ENCODE measurements around the gene RAD17.
A peak's percentile ranks its signal among the peaks of the same experiment; 100 is the strongest.
"Not testable (repeated sequence)": the region's sequence is repeated elsewhere in the genome, so short reads cannot be mapped to it uniquely, and the experiment has no call there.

RAD17 gene

GRCh38 chr5:69404659-69405330 lies 35.2 kb downstream of the RAD17 start:
- DNase-seq = no peak

DNA sequence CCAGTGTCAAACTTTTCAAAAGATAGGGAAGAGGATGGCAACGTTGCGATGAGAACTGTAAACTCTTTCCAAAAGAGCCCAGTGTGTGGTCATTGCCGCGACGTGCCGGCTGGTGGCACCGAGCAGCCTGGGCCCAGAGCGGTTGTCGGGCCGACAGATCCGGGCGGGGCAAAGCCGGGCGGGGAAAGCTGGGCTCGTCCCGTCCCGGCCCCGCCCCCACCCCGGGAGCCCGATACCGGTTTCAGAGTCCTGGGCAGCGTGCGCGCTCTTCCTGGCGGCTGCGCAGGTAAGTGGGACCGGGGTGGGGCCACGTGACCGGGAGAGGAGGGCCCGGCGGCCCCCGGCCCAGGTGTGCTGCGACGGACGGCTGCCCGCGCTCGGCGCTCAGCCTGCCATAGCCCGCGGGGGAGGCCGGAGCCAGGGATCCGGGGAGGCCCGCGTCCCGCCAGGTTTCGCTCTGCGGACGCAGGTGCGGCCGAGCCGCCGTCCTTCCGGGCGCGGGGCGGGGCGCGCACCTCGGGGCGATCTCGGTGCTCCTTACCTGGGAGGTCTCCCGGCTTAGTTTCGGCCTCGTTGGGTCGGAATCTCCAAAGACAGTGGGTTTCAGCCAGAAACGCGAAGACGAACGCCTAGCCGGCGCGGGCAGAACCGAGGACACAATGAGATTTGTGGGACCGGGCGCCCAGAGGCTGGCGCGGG lies 45.4 kb downstream of the RAD17 start, which contains the start of gene MARVELD2:
Gene MARVELD2 (plus strand): TSS at position 232 of the 699 bp plus-strand sequence. CDS start 4,270 bp downstream, outside the sequence.
- DNase-seq = peak; percentile 66

- peak; percentile 41 for DNase-seq
These were observed 46.0 kb downstream of the RAD17 start for GRCh38 chr5:69415584-69415958.

DNA sequence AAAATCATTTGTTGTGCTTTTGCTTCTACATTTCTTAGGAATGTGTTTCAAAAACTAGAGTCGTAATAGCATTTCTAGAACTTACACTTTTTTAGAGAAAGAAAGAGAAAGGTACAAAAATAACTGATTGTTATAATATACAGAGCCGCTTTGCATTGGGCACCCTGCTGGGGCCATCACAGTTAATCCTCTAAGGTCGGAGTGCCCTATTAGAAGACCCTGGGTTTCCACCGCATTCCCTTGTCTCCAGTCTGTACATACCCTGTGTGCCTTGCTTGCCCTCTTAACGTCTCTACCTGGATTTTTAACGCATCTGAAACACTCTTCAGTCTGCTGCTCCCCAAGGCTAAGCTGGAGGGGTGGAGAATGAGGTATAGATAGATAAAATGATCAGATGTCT lies 46.6 kb downstream of the RAD17 start:
- DNase-seq = peak; percentile 25

- no peak for DNase-seq
These were observed 47.1 kb downstream of the RAD17 start for GRCh38 chr5:69416699-69417098.

- DNase-seq = no peak
These were observed 48.9 kb downstream of the RAD17 start for GRCh38 chr5:69418554-69418953.

DNA sequence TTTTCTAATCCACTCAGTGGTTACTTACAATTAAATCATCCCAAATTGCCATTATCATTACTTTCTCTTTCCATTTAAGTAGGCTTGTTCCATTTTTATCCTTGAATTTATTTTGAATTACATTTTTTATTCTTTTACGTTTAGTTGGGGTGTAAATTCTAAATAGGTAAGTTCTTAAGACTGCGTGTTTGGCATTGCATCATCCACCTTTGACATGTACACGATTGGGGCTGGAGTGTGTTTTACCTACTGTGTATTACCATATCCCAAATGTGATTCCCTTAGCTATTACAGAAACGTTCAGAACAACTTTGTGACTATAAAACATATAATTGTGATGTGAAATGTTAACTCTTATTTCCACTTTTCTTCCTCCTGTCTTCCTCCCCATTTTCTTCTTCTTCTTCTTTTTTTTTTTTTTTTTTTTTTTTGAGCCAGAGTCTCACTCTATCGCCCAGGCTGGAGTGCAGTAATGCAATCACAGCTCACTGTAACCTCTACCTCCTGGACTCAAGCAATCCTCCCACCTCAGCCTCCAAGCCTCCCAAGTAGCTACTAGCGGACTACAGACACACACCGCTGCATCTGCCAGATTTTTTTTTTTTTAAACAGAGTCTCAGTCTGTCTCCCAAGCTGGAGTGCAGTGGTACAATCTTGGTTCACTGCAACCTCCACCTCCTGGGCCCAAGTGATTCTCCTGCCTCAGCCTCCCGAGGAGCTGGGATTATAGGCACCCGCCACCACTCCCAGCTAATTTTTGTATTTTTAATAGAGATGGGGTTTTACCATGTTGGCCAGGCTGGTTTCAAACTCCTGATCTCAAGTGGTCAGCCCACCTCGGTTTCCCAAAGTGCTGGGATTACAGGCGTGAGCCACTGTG lies 62.0 kb downstream of the RAD17 start:
- DNase-seq = no peak

DNA sequence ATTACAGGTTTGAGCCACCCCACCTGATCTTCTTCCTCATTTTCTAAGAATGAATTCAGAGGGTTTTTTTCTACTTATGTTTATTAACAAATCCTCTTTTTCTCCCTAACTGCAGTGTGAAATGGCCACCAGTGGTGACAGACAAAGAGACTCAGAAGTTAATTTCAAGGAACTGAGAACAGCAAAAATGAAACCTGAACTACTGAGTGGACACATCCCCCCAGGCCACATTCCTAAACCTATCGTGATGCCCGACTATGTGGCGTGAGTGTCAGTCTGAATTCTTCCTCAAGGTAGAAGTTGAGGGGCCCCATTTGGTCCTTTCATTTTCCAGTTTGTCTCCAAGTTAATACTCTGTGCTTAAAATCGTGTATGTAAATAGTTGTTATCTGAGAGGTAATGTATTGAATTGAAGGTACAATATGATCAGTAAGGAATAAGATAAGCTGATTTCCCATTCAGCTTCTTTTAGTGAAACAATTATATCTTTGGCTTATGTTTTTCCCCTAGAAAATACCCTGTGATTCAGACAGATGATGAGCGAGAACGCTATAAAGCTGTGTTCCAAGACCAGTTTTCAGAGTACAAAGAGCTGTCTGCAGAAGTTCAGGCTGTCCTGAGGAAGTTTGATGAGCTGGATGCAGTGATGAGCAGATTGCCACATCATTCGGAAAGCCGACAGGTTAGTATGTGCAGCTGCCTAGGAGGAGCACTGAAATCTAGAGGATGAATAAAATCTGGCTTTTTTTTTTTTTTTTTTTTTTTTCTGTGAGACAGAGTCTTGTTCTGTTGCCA lies 63.0 kb downstream of the RAD17 start:
- no peak for DNase-seq

DNA sequence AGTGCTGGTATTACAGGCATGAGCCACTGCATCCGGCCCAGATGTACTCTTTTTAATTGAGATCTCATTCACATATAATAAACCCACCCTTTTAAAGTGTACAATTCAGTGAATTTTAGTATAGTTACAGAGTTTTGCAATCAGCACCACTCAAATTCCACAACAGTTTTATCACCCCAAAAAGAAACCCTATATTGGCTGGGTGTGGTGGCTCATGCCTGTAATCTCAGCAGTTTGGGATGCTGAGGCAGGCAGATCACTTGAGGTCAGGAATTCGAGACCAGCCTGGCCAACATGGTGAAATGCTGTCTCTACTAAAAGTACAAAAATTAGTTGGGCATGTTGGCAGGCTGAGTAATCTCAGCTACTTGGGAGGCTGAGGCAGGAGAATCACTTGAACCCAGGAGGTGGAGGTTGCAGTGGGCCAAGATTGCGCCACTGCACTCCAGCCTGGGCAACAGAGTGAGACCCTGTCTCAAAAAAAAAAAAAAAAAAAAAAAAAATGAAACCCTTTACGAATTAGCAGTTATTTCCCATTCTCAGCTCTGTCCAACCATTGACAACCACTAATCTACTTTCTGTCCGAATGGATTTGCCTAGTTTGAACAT lies 65.8 kb downstream of the RAD17 start:
- not testable (repeated sequence) for DNase-seq

DNA sequence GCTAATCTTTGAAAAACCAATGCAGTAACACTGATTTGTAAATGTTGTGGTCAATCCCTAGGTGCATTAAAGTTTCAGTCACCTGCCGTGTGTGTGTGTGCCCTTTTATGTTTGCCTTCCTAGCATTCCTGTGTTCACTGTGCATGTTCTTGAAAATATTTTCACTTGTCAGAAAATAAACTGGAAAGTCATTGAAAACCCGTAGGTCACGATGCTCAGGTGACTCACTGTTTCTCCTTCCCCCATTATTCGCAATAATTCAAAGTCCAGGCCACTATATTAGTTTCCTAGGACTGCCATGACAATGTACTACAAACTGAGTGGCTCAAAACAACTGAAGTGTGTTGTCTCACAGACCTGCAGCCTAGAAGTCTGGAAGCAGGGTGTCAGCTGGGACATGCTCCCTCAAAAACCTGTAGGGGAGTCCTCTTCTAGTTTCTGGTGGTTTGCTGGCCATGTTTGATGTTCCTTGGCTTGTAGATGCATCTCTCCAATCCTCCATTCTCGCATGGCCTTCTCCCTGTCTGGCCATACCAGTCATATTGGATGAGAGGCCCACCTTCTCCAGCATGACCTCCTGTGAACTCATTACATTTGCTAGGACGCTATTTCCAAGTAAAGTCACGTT lies 74.6 kb downstream of the RAD17 start:
- no peak for DNase-seq

DNA sequence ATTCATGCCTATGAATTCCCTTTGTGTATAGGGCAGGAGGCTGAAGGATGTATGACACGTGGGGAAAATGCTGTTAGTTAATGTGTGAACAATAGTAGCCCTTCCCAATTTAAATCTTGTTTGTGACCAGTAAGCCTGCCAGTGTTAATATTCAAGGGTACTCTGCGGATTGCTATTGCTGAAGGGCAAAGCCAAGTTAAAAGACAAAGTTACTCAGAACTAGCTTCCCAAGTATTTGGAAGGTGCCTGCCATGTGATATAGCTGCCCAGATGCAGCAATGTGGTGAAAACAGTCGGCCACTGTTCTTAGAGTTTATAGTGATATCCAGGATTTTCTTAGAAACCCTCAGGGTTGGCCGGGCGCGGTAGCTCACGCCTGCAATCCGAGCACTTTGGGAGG lies 79.9 kb downstream of the RAD17 start:
- DNase-seq = no peak

- DNase-seq = no peak
These were observed 80.5 kb downstream of the RAD17 start for GRCh38 chr5:69450116-69450515.

DNA sequence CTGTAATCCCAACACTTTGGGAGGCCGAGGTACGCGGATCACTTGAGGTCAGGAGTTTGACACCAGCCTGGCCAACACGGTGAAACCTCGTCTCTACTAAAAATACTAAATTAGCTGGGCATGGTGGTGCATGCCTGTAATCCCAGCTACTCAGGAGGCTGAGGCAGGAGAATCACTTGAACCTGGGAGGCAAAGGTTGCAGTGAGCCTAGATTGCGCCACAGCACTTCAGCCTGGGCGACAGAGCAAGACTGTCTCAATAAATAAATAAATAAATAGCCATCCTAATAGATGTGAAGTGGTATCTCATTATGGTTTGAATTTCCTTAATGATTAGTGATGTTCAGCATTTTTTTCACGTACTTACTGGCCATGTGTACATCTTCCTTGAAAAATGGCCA lies 80.9 kb downstream of the RAD17 start:
- DNase-seq = not testable (repeated sequence)

DNA sequence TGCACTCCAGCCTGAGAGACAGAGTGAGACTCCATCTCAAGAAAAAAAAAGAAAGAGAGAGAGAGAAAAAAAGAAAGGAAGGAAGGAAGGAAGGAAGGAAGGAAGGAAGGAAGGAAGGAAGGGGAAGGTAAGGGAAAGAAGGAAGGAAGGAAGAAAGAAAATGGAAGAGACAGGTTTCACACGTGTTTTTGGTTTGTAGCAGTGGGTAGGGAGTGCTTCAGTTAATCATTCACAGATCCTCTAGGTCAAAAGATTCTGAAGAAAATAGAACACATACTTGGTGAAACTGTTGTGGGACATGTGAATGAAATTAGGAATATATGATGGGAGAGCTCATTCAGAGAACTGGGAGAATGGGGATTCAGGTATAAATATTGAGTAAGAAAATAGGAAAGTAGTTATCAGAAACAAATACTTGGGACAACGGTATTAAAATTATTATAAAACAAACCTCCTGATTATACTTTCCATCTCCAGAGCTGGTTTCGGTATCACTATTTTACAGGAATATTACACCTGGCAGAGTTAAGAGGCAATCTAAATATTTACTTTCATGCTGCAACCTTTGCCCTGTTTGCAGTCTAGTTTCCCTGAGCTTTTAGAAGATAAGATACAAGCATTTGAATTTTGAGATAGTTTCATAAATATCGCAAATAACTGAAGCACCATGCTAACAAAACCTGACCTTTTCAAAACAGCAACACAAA lies 82.5 kb downstream of the RAD17 start:
- DNase-seq = no peak

DNA sequence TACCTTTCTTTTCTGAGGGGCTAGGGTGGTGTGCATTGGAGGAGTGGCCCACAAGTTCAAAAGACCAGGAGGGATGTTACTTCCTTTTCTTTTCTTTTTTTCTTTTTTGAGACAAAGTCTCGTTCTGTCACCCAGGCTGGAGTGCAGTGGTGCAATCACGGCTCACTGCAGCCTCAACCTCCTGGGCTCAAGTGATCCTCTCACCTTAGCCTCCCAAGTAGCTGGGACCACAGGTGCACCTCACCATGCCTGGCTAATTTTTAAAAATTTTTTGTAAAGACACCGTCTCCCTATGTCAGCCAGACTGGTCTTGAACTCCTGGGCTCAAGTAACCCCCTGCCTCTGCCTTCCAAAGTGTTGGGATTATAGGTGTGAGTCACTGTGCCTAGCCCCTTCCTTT lies 83.9 kb downstream of the RAD17 start:
- not testable (repeated sequence) for DNase-seq

GRCh38 chr5:69454460-69455249 lies 85.0 kb downstream of the RAD17 start:
- DNase-seq = no peak

- DNase-seq = not testable (repeated sequence)
These were observed 85.9 kb downstream of the RAD17 start for GRCh38 chr5:69455428-69455988.

- no peak for DNase-seq
These were observed 92.6 kb downstream of the RAD17 start for GRCh38 chr5:69462170-69462569.

All from eye (tissue), 1 donor.